ENCODE results near the gene MIEN1.

- TF ChIP-seq MYC (IDR thresholded peaks at IDR 0.05; ENCODE audit: borderline replicate concordance, low read length) (no peak), HEYL (CRISPR knock-in tag; IDR thresholded peaks at IDR 0.05) (no peak)
Observed at GRCh38 chr17:39742126-39742855, 12.0 kb upstream of the MIEN1 start.

All from A549 (cell line).